Activated naive CD4-positive, alpha-beta T cell treated with anti-CD3 and anti-CD28 coated beads, Interleukin-2, amount 10 ng/mL, durations not matched to agents 5 hours and 36 hours (primary cell): ENCODE data around the gene CA12. TPM values are rescaled to one million over a fixed set of nuclear protein-coding genes. Genes with fewer than 3 reads are reported as not detected.

Experiments used
- total RNA-seq, 2 experiments: library from RNA; stranded (reverse); gene quantifications; one replicate each; pipeline ENCODE4 v1.2.3, GENCODE V29; 2021

CA12 gene
- total RNA-seq = not detected

GRCh38 chr15:63381301-63382204, at the start of gene CA12:
TSS of gene CA12 (minus strand) at chr15:63381846. CDS start at chr15:63381720, 126 bp downstream.

DNA sequence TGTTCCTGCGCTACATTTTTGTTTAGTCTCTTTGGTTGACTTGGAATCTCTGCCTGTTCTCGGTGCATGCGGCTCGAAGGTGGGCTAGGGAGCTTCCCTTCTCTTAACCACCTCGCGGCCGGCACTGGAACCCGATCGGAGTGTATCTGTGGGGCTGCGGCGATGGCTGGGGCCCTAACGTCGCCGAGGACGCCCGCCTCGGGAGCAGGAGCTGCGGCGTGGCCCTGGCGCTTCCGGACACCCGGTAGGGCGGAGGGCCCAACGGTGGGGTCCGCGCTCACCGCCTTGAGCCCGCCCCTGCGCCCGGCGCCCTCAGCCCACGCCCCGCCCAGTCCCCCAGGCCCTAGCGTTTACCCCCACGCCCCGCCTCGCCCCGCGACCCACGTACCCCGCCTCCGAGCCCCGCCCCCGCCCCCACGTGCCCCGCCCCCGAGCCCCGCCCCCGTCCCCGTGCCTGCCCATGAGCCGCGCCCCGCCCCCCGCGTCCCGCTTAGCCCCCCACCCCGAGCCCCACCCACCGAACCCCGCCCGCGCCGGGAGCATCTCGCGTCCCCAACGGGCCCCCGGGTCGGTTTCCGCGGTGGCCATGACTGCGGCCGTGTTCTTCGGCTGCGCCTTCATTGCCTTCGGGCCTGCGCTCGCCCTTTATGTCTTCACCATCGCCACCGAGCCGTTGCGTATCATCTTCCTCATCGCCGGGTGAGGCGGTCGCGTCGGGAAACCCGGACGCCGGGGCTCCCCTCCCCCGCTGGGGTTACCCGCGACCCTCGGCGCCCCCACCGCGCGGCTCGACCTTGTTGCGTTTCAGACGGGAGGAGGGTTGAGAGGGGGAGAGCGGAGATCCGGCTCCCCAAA, 104.4 kb downstream of the CA12 start, which contains the start of gene APH1B:
Gene APH1B, plus strand, starts transcription at position 568 of the 855 bp plus-strand sequence. Its CDS starts 19 bp downstream, at position 587.

Other genes starting within 250 kb of the CA12 start
- 100 to 1,000 TPM; 178 to 179 TPM for gene RPS27L, start 224.4 kb downstream of the CA12 start, total RNA-seq
- 100 to 1,000 TPM; 117 to 118 TPM for gene RAB8B, start 192.2 kb downstream of the CA12 start, total RNA-seq
- 1 to 10 TPM; 9.6 to 9.9 TPM for gene APH1B, start 104.2 kb downstream of the CA12 start, total RNA-seq
- gene USP3, start 122.7 kb upstream of the CA12 start, total RNA-seq = 10 to 100 TPM; 68.7 to 72.9 TPM
- 1 to 10 TPM in 1 of 2 experiments, under 1 TPM in 1; 0.77 to 1.1 TPM for gene FBXL22, start 215.5 kb upstream of the CA12 start, total RNA-seq